Nephron (organoid): Measurements from ENCODE around the gene IQGAP2.
A peak's percentile ranks its signal among the peaks of the same experiment; 100 is the strongest.

Experiments used
- H3K27ac Mint-ChIP-seq, 3 experiments: 2 replicates each; pipeline ENCODE4 v1.8.0; 2020; ENCODE audit warnings: mixed read lengths in 3 of 3, mild to moderate bottlenecking in 2 of 3, moderate library complexity in 1 of 3
- H3K27me3 Mint-ChIP-seq: 2 replicates; pipeline ENCODE4 v1.8.0; 2021; ENCODE audit warnings: low read depth, mild to moderate bottlenecking, moderate library complexity, mixed read lengths
- H3K36me3 Mint-ChIP-seq: 2 replicates; pipeline ENCODE4 v1.8.0; 2020; ENCODE audit warnings: low read depth, mixed read lengths
- H3K4me1 Mint-ChIP-seq: 2 replicates; pipeline ENCODE4 v1.8.0; 2020; ENCODE audit warnings: mixed read lengths
- H3K4me3 Mint-ChIP-seq, 3 experiments: 2 replicates each; pipeline ENCODE4 v1.8.0; 2020; ENCODE audit warnings: mild to moderate bottlenecking in 3 of 3, mixed read lengths in 3 of 3, moderate library complexity in 2 of 3
- H3K9me3 Mint-ChIP-seq: 2 replicates; pipeline ENCODE4 v1.8.0; 2020; ENCODE audit warnings: mixed read lengths
- CTCF ChIP-seq, 3 experiments: fragments of 200-600 bp; sonication (generic); IDR thresholded peaks; one replicate each; pipeline ENCODE4 v1.5.0; 2021; ENCODE audit warnings: antibody characterized with exemption in 3 of 3; ENCODE audit not compliant: unreplicated experiment in 3 of 3

IQGAP2 gene

GRCh38 chr5:76615759-76616158 is 212.7 kb downstream of the IQGAP2 start:
- H3K27ac Mint-ChIP-seq: no peak overlapping the region
- H3K36me3 Mint-ChIP-seq: peaks cover 24% of the 10 kb centered on the region
- no peak overlapping the region for H3K4me3 Mint-ChIP-seq
- no peak for TF ChIP-seq CTCF (IDR thresholded peaks at IDR 0.05; ENCODE audit: unreplicated experiment in 3 of 3)
- H3K4me1 Mint-ChIP-seq: no peaks in the 10 kb centered on the region
- no peaks in the 10 kb centered on the region for H3K27me3 Mint-ChIP-seq
- no peaks in the 10 kb centered on the region for H3K9me3 Mint-ChIP-seq

- H3K36me3 Mint-ChIP-seq: peaks cover 24% of the 10 kb centered on the region
- no peak overlapping the region for H3K4me3 Mint-ChIP-seq
- H3K27ac Mint-ChIP-seq: no peak overlapping the region
- H3K27me3 Mint-ChIP-seq: no peaks in the 10 kb centered on the region
- no peaks in the 10 kb centered on the region for H3K9me3 Mint-ChIP-seq
- TF ChIP-seq CTCF (IDR thresholded peaks at IDR 0.05; ENCODE audit: unreplicated experiment in 3 of 3): no peak
- peaks cover 4% of the 10 kb centered on the region for H3K4me1 Mint-ChIP-seq
Observed at GRCh38 chr5:76616206-76616605, 213.1 kb downstream of the IQGAP2 start.

- Mint-ChIP-seq H3K4me3 (no peak overlapping the region), H3K36me3 (peaks cover 17% of the 10 kb centered on the region), H3K4me1 (peaks cover 9% of the 10 kb centered on the region), H3K27me3 (no peaks in the 10 kb centered on the region), H3K9me3 (no peaks in the 10 kb centered on the region), H3K27ac (no peak overlapping the region)
- TF ChIP-seq CTCF (IDR thresholded peaks at IDR 0.05; ENCODE audit: unreplicated experiment in 3 of 3): no peak
Observed at GRCh38 chr5:76617229-76617628, 214.1 kb downstream of the IQGAP2 start.

- no peak overlapping the region for H3K27ac Mint-ChIP-seq
- H3K27me3 Mint-ChIP-seq: no peaks in the 10 kb centered on the region
- no peak overlapping the region for H3K4me3 Mint-ChIP-seq
- peaks cover 17% of the 10 kb centered on the region for H3K36me3 Mint-ChIP-seq
- peaks cover 11% of the 10 kb centered on the region for H3K4me1 Mint-ChIP-seq
- no peaks in the 10 kb centered on the region for H3K9me3 Mint-ChIP-seq
- no peak for TF ChIP-seq CTCF (IDR thresholded peaks at IDR 0.05; ENCODE audit: unreplicated experiment in 3 of 3)
Observed at GRCh38 chr5:76617675-76618074, 214.6 kb downstream of the IQGAP2 start.

- Mint-ChIP-seq H3K27ac (no peak overlapping the region), H3K9me3 (no peaks in the 10 kb centered on the region), H3K4me3 (no peak overlapping the region), H3K27me3 (no peaks in the 10 kb centered on the region), H3K4me1 (peaks cover 22% of the 10 kb centered on the region), H3K36me3 (peaks cover 17% of the 10 kb centered on the region)
- TF ChIP-seq CTCF (IDR thresholded peaks at IDR 0.05; ENCODE audit: unreplicated experiment in 3 of 3): no peak
Observed at GRCh38 chr5:76620166-76620565, 217.1 kb downstream of the IQGAP2 start.

GRCh38 chr5:76622076-76622475 is 219.0 kb downstream of the IQGAP2 start:
- H3K27me3 Mint-ChIP-seq: no peaks in the 10 kb centered on the region
- peak overlapping the region in 2 of 3 experiments; percentile 8 to 37 for H3K4me3 Mint-ChIP-seq
- peak overlapping the region; percentile 21 to 62 (median 35) for H3K27ac Mint-ChIP-seq
- TF ChIP-seq CTCF (IDR thresholded peaks at IDR 0.05; ENCODE audit: unreplicated experiment in 3 of 3): no peak
- peaks cover 13% of the 10 kb centered on the region for H3K36me3 Mint-ChIP-seq
- H3K9me3 Mint-ChIP-seq: no peaks in the 10 kb centered on the region
- H3K4me1 Mint-ChIP-seq: peaks cover 29% of the 10 kb centered on the region
